ENCODE measurements around the gene MB.

MB gene

DNA sequence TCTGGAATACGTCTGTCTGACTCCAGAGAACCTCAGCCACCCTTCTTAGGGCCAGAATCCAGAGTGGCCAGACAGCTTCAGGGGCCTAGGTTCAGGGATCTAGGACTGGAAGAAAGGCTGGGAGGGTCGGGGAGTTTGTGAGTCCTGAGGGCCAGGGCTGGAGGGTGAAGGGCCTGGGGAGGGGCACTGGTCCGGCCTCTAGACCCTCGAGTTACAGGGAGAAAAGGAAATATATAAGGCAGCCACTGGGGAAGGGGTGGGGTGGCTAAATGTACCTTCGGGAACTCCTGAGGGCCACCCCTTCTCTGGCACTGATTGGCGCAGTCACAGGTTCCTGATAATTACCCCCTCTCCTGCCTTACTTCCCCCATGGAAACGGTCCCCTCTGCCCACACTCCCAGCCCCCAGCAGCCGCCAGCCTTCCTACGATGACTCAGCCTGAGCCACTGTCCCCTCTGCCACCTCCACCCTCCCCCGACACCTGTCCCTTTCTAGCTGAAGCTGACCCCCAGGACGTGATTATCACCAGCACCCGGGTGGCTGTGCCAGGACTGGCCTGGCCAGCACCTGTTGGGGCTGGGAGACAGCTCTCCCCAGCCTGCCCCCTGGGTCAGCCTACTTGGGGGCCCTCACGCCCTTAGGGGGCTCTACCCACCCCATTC lies 26.4 kb downstream of the MB start:
- DNase-seq (ENCODE audit: insufficient read length, low spot score) (no peak), FAIRE-seq (no peak)
- TF ChIP-seq, protein P1, sequence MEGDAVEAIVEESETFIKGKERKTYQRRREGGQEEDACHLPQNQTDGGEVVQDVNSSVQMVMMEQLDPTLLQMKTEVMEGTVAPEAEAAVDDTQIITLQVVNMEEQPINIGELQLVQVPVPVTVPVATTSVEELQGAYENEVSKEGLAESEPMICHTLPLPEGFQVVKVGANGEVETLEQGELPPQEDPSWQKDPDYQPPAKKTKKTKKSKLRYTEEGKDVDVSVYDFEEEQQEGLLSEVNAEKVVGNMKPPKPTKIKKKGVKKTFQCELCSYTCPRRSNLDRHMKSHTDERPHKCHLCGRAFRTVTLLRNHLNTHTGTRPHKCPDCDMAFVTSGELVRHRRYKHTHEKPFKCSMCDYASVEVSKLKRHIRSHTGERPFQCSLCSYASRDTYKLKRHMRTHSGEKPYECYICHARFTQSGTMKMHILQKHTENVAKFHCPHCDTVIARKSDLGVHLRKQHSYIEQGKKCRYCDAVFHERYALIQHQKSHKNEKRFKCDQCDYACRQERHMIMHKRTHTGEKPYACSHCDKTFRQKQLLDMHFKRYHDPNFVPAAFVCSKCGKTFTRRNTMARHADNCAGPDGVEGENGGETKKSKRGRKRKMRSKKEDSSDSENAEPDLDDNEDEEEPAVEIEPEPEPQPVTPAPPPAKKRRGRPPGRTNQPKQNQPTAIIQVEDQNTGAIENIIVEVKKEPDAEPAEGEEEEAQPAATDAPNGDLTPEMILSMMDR (IDR thresholded peaks at IDR 0.05; ENCODE audit: insufficient read depth, missing control alignments) = no peak

DNA sequence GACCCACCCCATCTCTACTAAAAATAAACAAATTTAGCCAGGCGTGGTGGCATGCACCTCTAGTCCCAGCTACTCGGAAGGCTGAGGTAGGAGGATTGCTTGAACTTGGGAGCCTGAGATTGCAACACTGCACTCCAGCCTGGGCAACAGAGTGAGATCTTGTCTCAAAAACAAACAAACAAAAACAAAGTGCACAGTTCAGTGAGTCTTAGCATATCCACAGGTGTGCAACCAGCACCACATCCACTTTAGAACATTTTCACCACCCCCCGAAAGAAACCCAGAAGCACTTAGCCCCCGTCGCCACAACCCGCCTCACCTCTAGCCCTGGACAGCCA lies 27.4 kb downstream of the MB start:
- no peak for FAIRE-seq
- no peak for DNase-seq (ENCODE audit: insufficient read length, low spot score)
- TF ChIP-seq, protein P1 (IDR thresholded peaks at IDR 0.05; ENCODE audit: insufficient read depth, missing control alignments) = no peak

DNA sequence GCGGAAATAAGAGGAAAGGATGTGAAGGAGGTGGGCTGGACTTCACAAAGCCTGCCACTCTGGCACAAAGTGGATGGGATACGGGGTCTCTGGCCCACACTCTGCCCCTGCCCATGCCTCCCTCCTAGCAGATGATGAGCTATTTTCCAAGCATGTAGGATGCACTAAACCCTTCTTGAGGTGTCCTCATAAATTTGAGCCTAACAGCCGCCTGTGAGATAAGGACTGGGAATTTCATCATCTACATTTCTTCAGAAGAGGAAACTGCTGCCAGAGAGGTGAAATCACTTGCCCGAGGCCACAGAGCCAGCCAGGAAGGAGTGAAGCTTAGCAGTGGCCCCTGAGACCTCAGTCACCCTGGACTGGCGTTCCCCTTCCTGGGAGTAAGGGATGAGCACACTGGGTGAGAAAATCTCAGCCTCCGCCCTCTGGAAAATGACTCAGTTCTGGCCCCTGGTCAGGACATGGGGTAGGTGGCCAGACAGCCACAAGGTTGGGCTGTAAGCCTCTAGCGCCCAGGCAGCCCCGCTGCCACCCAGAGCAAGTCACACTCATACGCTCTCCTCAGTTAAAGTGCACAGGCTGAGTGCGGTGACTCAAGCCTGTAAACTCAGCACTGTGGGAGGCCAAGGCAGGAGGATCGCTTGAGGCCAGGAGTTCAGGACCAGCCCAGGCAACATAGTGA lies 27.9 kb downstream of the MB start:
- FAIRE-seq (no peak), DNase-seq (ENCODE audit: insufficient read length, low spot score) (no peak)
- TF ChIP-seq, protein P1 (IDR thresholded peaks at IDR 0.05; ENCODE audit: insufficient read depth, missing control alignments) = no peak

DNA sequence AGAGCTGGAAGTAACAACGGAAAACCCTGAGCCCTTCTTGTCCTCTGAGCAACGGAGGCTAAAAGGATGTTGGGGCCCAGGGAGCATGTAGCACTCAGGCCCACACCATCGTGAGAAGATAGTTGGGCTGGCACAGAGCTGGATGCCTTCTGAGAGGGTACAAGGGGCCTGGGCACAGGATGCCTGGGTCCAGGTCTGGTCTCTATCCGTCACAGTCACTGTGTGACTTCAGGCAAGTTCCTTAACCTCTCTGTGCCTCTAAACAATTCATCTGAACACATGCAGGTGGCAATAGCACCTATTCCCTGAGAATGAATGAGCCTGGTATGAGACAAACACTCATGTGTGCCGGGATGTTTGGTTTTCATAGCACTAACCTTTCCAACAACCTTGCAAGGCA lies 29.2 kb downstream of the MB start:
- DNase-seq (ENCODE audit: insufficient read length, low spot score) (no peak), FAIRE-seq (no peak)
- TF ChIP-seq, protein P1 (IDR thresholded peaks at IDR 0.05; ENCODE audit: insufficient read depth, missing control alignments) = no peak

DNA sequence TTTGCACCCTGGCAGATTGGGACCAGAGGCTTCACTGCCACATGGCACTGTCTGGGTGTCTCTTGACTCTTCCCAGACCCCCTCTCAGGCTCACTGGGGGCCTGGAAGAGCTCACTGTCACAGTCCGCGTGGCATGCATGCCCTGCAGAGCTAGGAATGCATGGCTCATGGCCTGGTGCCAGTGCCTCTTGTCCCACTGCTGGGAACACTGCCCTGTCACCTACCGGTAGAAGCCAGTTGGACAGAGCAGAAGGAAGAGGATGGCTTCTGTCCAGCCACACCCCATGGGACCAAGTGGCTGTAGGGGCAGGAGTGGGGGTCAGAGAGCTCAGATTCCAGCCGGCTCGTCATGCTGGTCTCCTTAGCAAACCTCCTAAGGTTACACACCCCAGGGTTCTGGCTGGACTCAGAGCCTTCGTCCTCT lies 29.7 kb downstream of the MB start:
- DNase-seq (ENCODE audit: insufficient read length, low spot score) (no peak), FAIRE-seq (no peak)
- TF ChIP-seq, protein P1 (IDR thresholded peaks at IDR 0.05; ENCODE audit: insufficient read depth, missing control alignments) = no peak

- FAIRE-seq = no peak
- TF ChIP-seq, protein P1 (IDR thresholded peaks at IDR 0.05; ENCODE audit: insufficient read depth, missing control alignments) = no peak
These were observed 30.4 kb downstream of the MB start for GRCh38 chr22:35586771-35587170.

More at GRCh38 chr22:35586771-35587170, 30.4 kb downstream of the MB start:
- DNase-seq (ENCODE audit: insufficient read length, low spot score) = no peak
